Stimulated activated CD4-positive, alpha-beta T cell treated with anti-CD3 and anti-CD28 coated beads, Interleukin-4, amount 100 ng/mL, for 48 hours (primary cell): ENCODE measurements around the gene NHEJ1.

Source experiments
- DNase-seq, 2 donors: peaks; one replicate each; pipeline ENCODE4 v3.0.0-alpha.2; 2020; ENCODE audit warnings: low read depth in 2 of 2

Gene NHEJ1

DNA sequence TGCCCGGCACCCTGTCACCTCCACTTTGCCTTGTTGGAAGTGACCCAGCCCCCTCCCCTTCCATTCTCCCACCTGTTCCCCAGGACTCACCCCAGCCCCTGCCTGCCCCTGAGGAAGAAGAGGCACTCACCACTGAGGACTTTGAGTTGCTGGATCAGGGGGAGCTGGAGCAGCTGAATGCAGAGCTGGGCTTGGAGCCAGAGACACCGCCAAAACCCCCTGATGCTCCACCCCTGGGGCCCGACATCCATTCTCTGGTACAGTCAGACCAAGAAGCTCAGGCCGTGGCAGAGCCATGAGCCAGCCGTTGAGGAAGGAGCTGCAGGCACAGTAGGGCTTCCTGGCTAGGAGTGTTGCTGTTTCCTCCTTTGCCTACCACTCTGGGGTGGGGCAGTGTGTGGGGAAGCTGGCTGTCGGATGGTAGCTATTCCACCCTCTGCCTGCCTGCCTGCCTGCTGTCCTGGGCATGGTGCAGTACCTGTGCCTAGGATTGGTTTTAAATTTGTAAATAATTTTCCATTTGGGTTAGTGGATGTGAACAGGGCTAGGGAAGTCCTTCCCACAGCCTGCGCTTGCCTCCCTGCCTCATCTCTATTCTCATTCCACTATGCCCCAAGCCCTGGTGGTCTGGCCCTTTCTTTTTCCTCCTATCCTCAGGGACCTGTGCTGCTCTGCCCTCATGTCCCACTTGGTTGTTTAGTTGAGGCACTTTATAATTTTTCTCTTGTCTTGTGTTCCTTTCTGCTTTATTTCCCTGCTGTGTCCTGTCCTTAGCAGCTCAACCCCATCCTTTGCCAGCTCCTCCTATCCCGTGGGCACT, 21.9 kb upstream of the NHEJ1 start:
- DNase-seq, result no peak

- DNase-seq, result no peak
Measured at GRCh38 chr2:219181531-219181930, 20.9 kb upstream of the NHEJ1 start.

DNA sequence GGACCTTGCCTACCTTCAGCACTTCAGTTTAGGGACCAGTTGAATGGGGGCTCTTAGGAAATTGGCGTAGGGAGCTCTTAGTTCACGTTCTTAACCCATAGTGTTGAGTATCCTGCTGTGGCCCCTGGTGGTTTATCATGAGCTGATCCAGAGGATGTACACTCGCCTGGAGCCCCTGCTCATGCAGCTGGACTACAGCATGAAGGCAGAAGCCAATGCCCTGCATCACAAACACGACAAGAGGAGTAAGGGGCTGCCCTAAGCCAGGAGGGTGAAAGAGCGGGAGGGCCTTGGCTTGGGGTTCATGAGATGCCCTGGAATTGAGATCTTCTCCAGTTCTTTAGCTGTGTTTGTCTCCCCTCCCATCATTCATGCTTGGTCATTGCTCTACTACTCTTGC, 20.3 kb upstream of the NHEJ1 start:
- DNase-seq, result no peak

DNA sequence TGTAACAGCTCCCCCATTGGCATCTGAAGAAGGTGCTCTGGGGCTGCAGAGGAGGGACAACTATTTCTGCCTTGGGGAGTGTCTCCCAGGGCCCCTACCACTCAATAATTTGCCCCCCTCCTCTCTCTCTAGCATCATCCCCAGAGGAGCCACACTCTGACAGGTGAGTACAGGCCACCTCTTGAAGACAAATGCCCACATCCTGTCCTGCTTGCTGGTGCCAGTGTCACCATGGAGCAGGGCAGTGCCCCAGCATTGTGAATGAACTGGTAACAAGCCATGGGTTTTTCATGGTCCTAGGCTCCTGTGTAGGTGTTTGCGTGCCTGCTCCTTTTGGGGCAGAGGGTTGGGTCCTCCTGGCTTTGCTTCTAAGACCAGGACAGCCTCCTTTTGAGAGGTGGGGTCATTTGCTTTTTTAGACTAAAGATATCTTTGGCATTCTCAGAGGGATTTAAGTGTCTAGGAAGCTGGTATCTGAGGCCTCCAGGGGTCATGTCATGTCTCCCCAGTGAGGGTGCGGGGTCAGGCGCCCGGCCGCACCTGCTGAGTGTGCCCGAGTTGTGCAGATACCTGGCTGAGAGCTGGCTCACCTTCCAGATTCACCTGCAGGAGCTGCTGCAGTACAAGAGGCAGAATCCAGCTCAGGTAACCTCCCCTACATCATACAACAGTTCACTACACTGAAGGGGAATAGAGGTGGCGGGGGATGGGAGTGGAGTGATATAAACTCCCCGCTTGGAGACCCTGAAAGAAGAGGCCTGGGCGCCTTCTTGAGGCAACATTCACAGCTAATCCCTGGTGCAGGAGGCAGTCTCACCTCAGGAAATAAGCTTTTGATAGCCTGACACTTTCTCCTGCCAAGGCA, 19.2 kb upstream of the NHEJ1 start:
- no peak for DNase-seq

DNA sequence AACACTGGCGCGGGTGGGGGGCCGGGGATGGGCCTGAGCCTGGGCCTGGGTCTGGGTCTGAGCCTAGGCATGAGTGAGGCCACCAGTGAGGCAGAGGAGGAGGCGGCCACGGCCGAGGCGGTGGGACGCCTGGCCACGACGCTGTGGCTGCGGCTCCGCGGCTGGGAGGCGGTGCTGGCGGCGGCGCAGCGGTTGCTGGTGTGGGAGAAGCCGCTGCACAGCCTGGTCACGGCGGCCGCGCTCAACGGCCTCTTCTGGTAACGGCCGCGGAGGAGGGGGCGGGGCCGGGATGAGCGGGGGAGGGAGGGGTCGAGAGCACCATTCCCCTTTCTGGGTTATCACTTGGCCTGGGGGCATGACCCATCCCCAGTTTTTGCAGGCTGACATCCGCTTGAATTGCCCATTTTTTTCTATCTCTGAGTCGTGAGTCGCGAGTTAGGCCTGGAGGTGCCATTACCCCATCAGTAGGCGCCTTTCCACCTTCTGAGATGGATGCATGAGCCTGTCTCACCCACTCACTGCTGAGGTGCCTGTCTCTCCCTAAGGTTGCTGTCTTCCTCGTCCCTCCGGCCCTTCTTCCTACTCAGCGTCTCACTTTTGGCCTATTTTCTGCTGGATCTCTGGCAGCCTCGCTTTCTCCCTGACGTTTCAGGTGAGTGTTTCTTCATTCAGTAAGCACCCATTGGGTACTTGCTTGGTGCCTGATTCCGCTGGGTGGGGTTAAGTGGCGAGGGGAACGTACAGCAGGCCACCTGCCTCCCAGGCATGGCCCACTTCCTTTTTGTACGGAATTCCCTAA, 18.0 kb upstream of the NHEJ1 start:
- DNase-seq, result peak; percentile 18 to 28

GRCh38 chr2:219177552-219178376, 17.1 kb upstream of the NHEJ1 start, which contains the start of gene RETREG2:
TSS of gene RETREG2 (plus strand) at chr2:219178275. CDS start at chr2:219178353, 78 bp downstream.
- peak; percentile 57 to 72 for DNase-seq

DNA sequence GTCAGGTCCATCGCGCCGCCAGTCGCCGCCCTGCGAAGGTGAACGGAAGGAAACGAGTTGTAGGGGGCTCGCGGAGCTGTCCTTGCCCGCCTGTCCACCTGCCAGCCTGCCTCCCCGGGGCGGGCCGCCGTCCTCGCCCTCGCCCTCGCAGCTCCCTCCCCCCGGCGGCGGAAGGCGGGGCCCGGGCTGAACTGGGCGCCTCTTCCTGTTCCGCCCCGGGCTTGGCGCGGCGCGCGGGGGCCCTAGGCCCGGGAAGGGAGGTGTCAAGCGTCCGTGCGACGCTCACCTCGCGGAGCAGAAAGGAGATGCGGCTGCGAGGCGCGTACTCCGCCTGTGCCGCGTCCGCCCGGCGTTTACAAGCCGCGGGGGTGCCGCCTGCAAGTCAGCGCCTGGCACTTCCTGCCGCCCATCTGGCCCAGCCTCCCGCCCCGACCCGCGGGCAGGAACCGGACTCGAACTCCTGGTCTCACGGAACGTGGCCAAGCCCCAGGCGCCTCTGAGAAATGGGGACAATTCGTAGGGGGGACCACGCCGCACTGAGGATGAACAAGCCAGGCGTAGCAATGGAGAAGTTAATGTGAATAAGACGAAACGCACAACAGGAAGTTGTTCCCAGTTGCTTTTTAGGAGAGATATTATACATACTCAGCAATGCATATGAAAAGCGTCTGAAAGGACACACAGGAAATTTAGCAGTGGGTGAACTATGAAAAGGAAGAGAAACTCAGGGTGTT, 16.4 kb upstream of the NHEJ1 start, which contains the start of gene CNPPD1:
Gene CNPPD1 (minus strand): TSS at position 108 of the 734 bp plus-strand sequence. CDS start 97 bp downstream, at position 11.
- peak; percentile 84 to 85 for DNase-seq

GRCh38 chr2:219175928-219176817, 15.6 kb upstream of the NHEJ1 start:
- DNase-seq, result no peak

GRCh38 chr2:219175486-219175885, 14.9 kb upstream of the NHEJ1 start:
- no peak for DNase-seq

DNA sequence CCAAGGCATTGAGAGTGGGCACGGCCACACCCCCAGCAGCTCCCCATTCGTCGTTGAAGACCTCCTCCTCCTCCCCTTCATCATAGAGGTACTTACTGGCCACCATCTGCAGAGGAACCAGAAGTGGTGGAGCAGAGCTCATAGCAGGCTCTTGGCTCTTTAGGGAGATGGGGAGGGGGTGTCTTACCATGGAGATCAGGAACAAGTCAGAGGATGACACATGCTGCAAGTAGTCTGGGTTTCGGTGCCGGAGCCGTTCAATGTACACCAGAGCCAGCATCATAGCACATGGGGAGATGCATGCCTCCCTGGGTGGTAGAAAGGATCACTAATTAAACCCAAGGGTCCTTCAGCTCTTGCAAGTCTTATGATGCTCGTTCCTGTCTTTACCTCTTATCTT, 14.2 kb upstream of the NHEJ1 start:
- DNase-seq, result no peak

DNA sequence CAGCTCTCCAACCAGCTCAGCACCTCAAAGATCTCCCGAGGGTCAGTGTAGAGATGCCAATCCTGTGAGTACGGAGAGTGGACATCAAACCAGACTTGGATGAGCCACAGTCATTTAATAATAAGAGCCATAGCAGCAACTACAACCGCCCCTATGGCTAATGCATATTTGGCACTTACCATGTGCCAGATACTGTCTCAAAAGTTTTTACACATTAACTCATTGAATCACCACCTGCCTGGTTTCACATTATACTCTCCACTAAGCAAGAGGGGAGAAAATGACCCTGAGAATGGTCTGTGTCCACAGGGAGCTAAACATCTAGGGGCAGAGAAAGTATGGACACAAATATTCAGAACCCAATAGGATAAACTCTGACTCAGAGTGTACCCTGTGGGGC, 13.5 kb upstream of the NHEJ1 start:
- DNase-seq, result no peak

DNA sequence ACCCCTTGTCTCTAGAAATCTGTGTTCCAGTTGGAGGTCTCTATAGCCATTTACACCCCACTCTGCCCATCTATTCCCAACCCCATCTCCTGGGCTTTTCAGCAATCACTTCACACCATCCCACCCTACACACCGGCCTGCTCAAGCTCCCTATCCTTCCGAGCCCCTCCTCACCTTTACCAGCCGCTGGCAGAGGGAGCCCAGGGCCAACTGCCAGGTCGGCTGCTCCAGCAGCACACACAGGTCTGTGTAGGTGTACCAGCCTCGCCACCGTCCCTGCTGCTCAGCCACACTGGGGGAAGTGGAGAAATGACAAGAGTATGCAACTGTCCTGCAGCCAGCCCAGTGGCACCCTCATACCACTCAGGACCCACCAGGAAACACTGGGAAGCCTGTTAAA, 12.6 kb upstream of the NHEJ1 start:
- no peak for DNase-seq

DNA sequence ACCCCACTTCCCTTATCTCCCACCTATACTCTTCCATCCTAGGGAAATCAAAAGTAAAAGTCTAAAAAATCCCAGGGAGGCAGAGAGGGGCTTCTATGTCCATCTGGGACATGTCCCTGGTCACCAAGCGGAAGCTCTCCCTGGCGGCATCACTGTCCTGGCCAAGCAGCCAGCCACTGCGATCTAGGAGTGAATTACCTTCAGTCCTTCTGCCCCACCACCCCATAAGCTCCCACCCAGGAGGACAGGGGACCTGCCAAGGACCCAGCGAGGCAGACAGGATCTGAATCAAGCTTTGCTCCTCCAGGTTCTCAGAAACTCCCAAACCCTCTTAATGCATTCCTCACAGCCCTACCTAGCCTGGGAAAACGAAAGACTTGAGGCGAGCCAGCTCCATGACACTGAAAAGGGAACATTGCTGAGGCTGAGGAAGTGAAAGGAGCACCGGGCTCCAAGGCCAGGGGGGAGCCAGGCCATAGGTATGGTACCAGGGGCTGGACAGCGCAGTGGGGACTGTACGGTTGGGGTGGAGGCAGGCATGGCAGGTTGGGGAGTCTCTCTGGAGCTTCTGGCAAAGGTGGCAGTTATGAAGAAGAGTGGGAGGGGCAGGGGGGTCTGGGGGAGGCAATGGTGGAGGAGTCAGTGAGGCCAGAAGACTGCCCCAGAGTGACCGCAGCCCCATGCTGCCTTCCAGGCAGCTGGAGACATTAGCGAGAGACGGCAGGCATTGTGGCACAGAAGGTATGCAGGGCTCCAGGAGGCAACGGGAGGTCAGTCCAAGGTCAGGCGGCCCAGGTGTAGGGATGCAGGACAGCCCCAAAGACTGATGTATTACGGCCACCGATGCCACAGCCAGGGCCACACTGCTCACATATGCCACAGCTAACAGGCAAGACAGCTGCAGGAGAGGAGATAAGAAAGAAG, 11.9 kb upstream of the NHEJ1 start:
- no peak for DNase-seq

- no peak for DNase-seq
Measured at GRCh38 chr2:219171231-219171651, 10.6 kb upstream of the NHEJ1 start.

DNA sequence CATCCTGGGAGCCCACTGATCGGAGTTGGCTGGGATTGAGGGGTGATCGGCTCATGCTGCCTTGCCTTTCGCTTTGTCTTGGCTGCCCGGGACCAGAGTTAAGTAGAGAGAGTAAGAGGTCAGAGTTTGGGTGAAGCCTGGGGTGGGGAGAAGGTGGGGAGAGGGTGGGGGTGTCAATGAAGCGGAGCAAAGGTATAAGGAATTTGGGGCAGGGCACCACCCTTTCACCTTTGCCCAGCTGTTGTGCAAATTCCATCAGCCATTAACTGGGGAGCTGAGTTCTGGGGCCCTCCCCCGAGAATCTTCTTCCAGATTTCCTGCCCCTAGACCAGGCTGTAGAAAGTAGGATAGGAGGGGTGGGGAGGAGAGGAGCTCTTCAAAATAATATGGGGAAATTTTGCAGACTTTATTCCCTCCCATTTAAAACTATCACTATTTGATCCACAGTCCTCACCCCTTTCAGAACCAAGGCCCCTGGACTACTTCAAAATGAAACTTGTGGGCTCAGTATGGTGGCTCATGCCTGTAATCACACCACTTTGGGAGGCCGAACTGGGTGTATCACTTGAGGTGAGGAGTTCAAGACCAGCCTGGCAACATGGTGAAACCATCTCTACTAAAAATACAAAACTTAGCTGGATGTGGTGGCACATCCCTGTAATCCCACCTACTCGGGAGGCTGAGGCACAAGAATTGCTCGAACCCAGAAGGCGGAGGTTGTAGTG, 9.5 kb upstream of the NHEJ1 start, which contains the start of gene SLC23A3:
Gene SLC23A3 (minus strand): TSS at position 100 of the 725 bp plus-strand sequence. CDS start 45 bp downstream, at position 55.
- no peak for DNase-seq

GRCh38 chr2:219168932-219169331, 8.3 kb upstream of the NHEJ1 start:
- no peak for DNase-seq

- DNase-seq, result no peak
Measured at GRCh38 chr2:219168526-219168925, 7.9 kb upstream of the NHEJ1 start.
